DND-41 (cell line): ENCODE data around the gene KCNH1.
A peak's percentile ranks its signal among the peaks of the same experiment; 100 is the strongest.

ENCODE experiments used
- ATAC-seq: fragments of 200-7000 bp; cut with Tn5 transposase; 3 replicates; pipeline ENCODE4 v1.9.1; 2021; ENCODE audit warnings: low read depth; ENCODE audit not compliant: insufficient read depth
- DNase-seq: peaks from one replicate; pipeline ENCODE4 v3.0.0-alpha.2; 2020
- H2AFZ ChIP-seq: 2 replicates; pipeline ENCODE4 v1.6.0; 2012; ENCODE audit warnings: low read depth, low read length
- H3K27ac ChIP-seq: 2 replicates; pipeline ENCODE4 v1.5.1; 2012; ENCODE audit warnings: low read length, inconsistent platforms
- H3K27me3 ChIP-seq: fragments of 200-600 bp; sonication (generic); 2 replicates; pipeline ENCODE4 v1.6.0; 2012; ENCODE audit warnings: low read length, mild to moderate bottlenecking, inconsistent platforms; ENCODE audit not compliant: insufficient read depth, poor library complexity
- H3K36me3 ChIP-seq: 2 replicates; pipeline ENCODE4 v1.5.1; 2012; ENCODE audit warnings: low read length, inconsistent platforms; ENCODE audit not compliant: insufficient read depth
- H3K4me1 ChIP-seq: 2 replicates; pipeline ENCODE4 v1.5.1; 2012; ENCODE audit warnings: mild to moderate bottlenecking, low read length; ENCODE audit not compliant: insufficient read depth
- H3K4me2 ChIP-seq: 2 replicates; pipeline ENCODE4 v1.6.0; 2012; ENCODE audit warnings: mild to moderate bottlenecking, moderate library complexity, low read length, inconsistent platforms; ENCODE audit not compliant: insufficient read depth
- H3K4me3 ChIP-seq, 2 experiments: fragments of 200-600 bp in 1 of 2; shearing (Covaris generic) in 1 of 2; 2 replicates each; pipeline ENCODE4 v1.5.1; 2012 to 2016; ENCODE audit warnings: inconsistent platforms in 2 of 2, low read length in 2 of 2, mild to moderate bottlenecking in 2 of 2, low read depth in 1 of 2, moderate library complexity in 1 of 2
- H3K79me2 ChIP-seq: 2 replicates; pipeline ENCODE4 v1.6.0; 2012; ENCODE audit warnings: low read length, inconsistent platforms; ENCODE audit not compliant: insufficient read depth
- H3K9ac ChIP-seq: 2 replicates; pipeline ENCODE4 v1.6.0; 2012; ENCODE audit warnings: low read depth, mild to moderate bottlenecking, inconsistent platforms, low read length, moderate library complexity
- H3K9me3 ChIP-seq: 2 replicates; pipeline ENCODE4 v1.5.1; 2012; ENCODE audit warnings: low read length, moderate library complexity, mild to moderate bottlenecking, inconsistent platforms; ENCODE audit not compliant: insufficient read depth, severe bottlenecking
- H4K20me1 ChIP-seq: 2 replicates; pipeline ENCODE4 v1.6.0; 2012; ENCODE audit warnings: low read length; ENCODE audit not compliant: insufficient read depth
- CTCF ChIP-seq: IDR thresholded peaks from 2 replicates; pipeline ENCODE4 v1.5.1; 2012; ENCODE audit warnings: borderline replicate concordance, low read length, moderate library complexity, mild to moderate bottlenecking; ENCODE audit not compliant: poor library complexity, severe bottlenecking; ENCODE audit errors: extremely low read depth
- EZH2 ChIP-seq: IDR thresholded peaks from 3 replicates; pipeline ENCODE4 v1.6.1; 2012; ENCODE audit warnings: borderline replicate concordance, low read depth, mild to moderate bottlenecking, moderate library complexity, low read length, inconsistent platforms; ENCODE audit not compliant: severe bottlenecking

KCNH1 gene

GRCh38 chr1:211153932-211154331 is 20.0 kb upstream of the KCNH1 start:
- H2AFZ ChIP-seq: no peak overlapping the region
- no peak overlapping the region for H3K27ac ChIP-seq
- H3K9me3 ChIP-seq: no peaks in the 10 kb centered on the region
- no peaks in the 10 kb centered on the region for H3K36me3 ChIP-seq
- no peaks in the 10 kb centered on the region for H3K79me2 ChIP-seq
- TF ChIP-seq EZH2 (no peak), CTCF (no peak)
- no peaks in the 10 kb centered on the region for H4K20me1 ChIP-seq
- no peaks in the 10 kb centered on the region for H3K27me3 ChIP-seq
- DNase-seq: no peak
- ATAC-seq: no peak
- no peak overlapping the region for H3K9ac ChIP-seq
- H3K4me1 ChIP-seq: no peaks in the 10 kb centered on the region
- no peak overlapping the region for H3K4me2 ChIP-seq
- H3K4me3 ChIP-seq: no peak overlapping the region

- DNase-seq (no peak), ATAC-seq (no peak)
- Histone ChIP-seq H3K79me2 (no peaks in the 10 kb centered on the region), H3K4me1 (no peaks in the 10 kb centered on the region), H2AFZ (no peak overlapping the region), H3K9ac (no peak overlapping the region), H3K27me3 (no peaks in the 10 kb centered on the region), H4K20me1 (no peaks in the 10 kb centered on the region), H3K36me3 (no peaks in the 10 kb centered on the region), H3K4me3 (no peak overlapping the region), H3K4me2 (no peak overlapping the region), H3K9me3 (no peaks in the 10 kb centered on the region), H3K27ac (no peak overlapping the region)
- TF ChIP-seq EZH2 (no peak), CTCF (no peak)
Measured at GRCh38 chr1:211148366-211148765, 14.4 kb upstream of the KCNH1 start.

GRCh38 chr1:211145944-211146343 is 12.0 kb upstream of the KCNH1 start:
- H2AFZ ChIP-seq: no peak overlapping the region
- no peak overlapping the region for H3K4me3 ChIP-seq
- H3K9me3 ChIP-seq: no peaks in the 10 kb centered on the region
- no peak overlapping the region for H3K9ac ChIP-seq
- H3K4me2 ChIP-seq: no peak overlapping the region
- no peak for TF ChIP-seq EZH2
- no peaks in the 10 kb centered on the region for H3K27me3 ChIP-seq
- no peak for DNase-seq
- H3K36me3 ChIP-seq: no peaks in the 10 kb centered on the region
- H3K27ac ChIP-seq: no peak overlapping the region
- no peak for ATAC-seq
- H4K20me1 ChIP-seq: no peaks in the 10 kb centered on the region
- no peaks in the 10 kb centered on the region for H3K79me2 ChIP-seq
- H3K4me1 ChIP-seq: no peaks in the 10 kb centered on the region

- Histone ChIP-seq H4K20me1 (no peaks in the 10 kb centered on the region), H3K36me3 (no peaks in the 10 kb centered on the region), H3K9ac (no peak overlapping the region), H3K79me2 (no peaks in the 10 kb centered on the region), H3K27me3 (peaks cover 6% of the 10 kb centered on the region), H2AFZ (no peak overlapping the region), H3K9me3 (no peaks in the 10 kb centered on the region), H3K4me1 (no peaks in the 10 kb centered on the region), H3K27ac (no peak overlapping the region), H3K4me3 (no peak overlapping the region), H3K4me2 (no peak overlapping the region)
- TF ChIP-seq CTCF (peak; percentile 67), EZH2 (no peak)
- ATAC-seq (peak; percentile 62; the same call in 2 of the 3 replicates), DNase-seq (no peak)
Measured at GRCh38 chr1:211135342-211135950, 1.5 kb upstream of the KCNH1 start.
